Ovary (tissue), 3 donors: Measurements from ENCODE around the gene CCDC157.

Source experiments
- EP300 ChIP-seq: sonication (generic); formaldehyde crosslinking; IDR thresholded peaks from one replicate; pipeline ENCODE4 v1.6.1; 2017; ENCODE audit warnings: antibody characterized with exemption
- POLR2A ChIP-seq: fragments of 450-650 bp; IDR thresholded peaks from one replicate; pipeline ENCODE4 v1.6.1; 2017; ENCODE audit warnings: antibody characterized with exemption, mild to moderate bottlenecking, moderate library complexity
- TF ChIP-seq, protein P1 (sequence below), 3 donors: fragments of 450-650 bp in 2 of 3; fragments of 200-600 bp in 1 of 3; IDR thresholded peaks; one replicate each; pipeline versions ENCODE4 v1.5.1 to v1.8.0; 2016 to 2022; ENCODE audit warnings: antibody characterized with exemption in 3 of 3, mild to moderate bottlenecking in 1 of 3
- donor health status: DM: no; HTN: no; CAD: no.

GRCh38 chr22:30416403-30416802 lies 59.6 kb downstream of the CCDC157 start:
- no peak for TF ChIP-seq EP300
- TF ChIP-seq, protein P1, sequence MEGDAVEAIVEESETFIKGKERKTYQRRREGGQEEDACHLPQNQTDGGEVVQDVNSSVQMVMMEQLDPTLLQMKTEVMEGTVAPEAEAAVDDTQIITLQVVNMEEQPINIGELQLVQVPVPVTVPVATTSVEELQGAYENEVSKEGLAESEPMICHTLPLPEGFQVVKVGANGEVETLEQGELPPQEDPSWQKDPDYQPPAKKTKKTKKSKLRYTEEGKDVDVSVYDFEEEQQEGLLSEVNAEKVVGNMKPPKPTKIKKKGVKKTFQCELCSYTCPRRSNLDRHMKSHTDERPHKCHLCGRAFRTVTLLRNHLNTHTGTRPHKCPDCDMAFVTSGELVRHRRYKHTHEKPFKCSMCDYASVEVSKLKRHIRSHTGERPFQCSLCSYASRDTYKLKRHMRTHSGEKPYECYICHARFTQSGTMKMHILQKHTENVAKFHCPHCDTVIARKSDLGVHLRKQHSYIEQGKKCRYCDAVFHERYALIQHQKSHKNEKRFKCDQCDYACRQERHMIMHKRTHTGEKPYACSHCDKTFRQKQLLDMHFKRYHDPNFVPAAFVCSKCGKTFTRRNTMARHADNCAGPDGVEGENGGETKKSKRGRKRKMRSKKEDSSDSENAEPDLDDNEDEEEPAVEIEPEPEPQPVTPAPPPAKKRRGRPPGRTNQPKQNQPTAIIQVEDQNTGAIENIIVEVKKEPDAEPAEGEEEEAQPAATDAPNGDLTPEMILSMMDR (IDR thresholded peaks at IDR 0.05), result no peak
- no peak for TF ChIP-seq POLR2A
